A673 (cell line): ENCODE results near the gene TLR1. TPM values are rescaled to one million over a fixed set of nuclear protein-coding genes. Genes with fewer than 3 reads are reported as not detected.
"Not testable (repeated sequence)": the region's sequence is repeated elsewhere in the genome, so short reads cannot be mapped to it uniquely, and the experiment has no call there.

Experiments used
- BruUV-seq: library from RNA; stranded (reverse); fragments of 400-500 nt; replicated peaks from 2 replicates; lab custom pipeline; 2021; lab: Mats Ljungman, UMichigan
- CTCF ChIA-PET: fragments of 300-600 bp; sonication (Branson Sonifier 250); formaldehyde crosslinking; loops from one replicate; lab custom pipeline; 2022; ENCODE audit warnings: antibody characterized with exemption; lab: Charles Lee
- POLR2A ChIA-PET: fragments of 300-600 bp; sonication (Branson Sonifier 250); formaldehyde crosslinking; loops from one replicate; lab custom pipeline; 2022; ENCODE audit warnings: antibody characterized with exemption; ENCODE audit not compliant: low non-redundant PET; lab: Charles Lee
- DNase-seq: peaks from one replicate; pipeline ENCODE4 v3.0.0-alpha.2; 2015; ENCODE audit warnings: low spot score
- H3K27ac ChIP-seq: fragments of 200-600 bp; sonication (generic); 2 replicates; pipeline ENCODE4 v1.5.1; 2016; ENCODE audit warnings: mixed run types, low read depth, mild to moderate bottlenecking, mixed read lengths, antibody characterized with exemption, low read length; ENCODE audit not compliant: poor library complexity, severe bottlenecking
- H3K27me3 ChIP-seq: fragments of 200-600 bp; sonication (generic); replicated peaks from 2 replicates; pipeline ENCODE4 v1.6.1; 2017; ENCODE audit warnings: mixed run types, low read depth, mild to moderate bottlenecking, mixed read lengths, antibody characterized with exemption, low read length; ENCODE audit not compliant: insufficient read depth, poor library complexity
- H3K36me3 ChIP-seq: fragments of 200-600 bp; sonication (generic); 2 replicates; pipeline ENCODE4 v1.6.1; 2016; ENCODE audit warnings: mixed run types, mild to moderate bottlenecking, mixed read lengths, antibody characterized with exemption, low read length; ENCODE audit not compliant: insufficient read depth, poor library complexity, severe bottlenecking
- H3K4me1 ChIP-seq: fragments of 200-600 bp; sonication (generic); 2 replicates; pipeline ENCODE4 v1.6.1; 2017; ENCODE audit warnings: mixed run types, mild to moderate bottlenecking, mixed read lengths, antibody characterized with exemption, low read length; ENCODE audit not compliant: insufficient read depth, poor library complexity, severe bottlenecking
- H3K4me3 ChIP-seq: fragments of 200-600 bp; sonication (generic); 2 replicates; pipeline ENCODE4 v1.5.1; 2016; ENCODE audit warnings: low read depth, mixed run types, mild to moderate bottlenecking, mixed read lengths, low read length; ENCODE audit not compliant: poor library complexity, severe bottlenecking
- H3K9me3 ChIP-seq: fragments of 200-600 bp; sonication (generic); 2 replicates; pipeline ENCODE4 v1.6.1; 2016; ENCODE audit warnings: mixed run types, low read depth, mild to moderate bottlenecking, mixed read lengths, antibody characterized with exemption, low read length; ENCODE audit not compliant: poor library complexity, severe bottlenecking
- CTCF ChIP-seq: fragments of 300-800, 200-600 bp; sonication (generic); conservative IDR thresholded peaks from 2 replicates; pipeline ENCODE4 v1.5.1; 2017; ENCODE audit warnings: low read depth, mild to moderate bottlenecking, antibody characterized with exemption, low read length, moderate library complexity, mixed read lengths
- EZH2 ChIP-seq: fragments of 200-600 bp; sonication (generic); IDR thresholded peaks from 2 replicates; pipeline ENCODE4 v1.6.1; 2017; ENCODE audit warnings: borderline replicate concordance, low read depth, mild to moderate bottlenecking, mixed read lengths, antibody characterized with exemption, low read length; ENCODE audit not compliant: poor library complexity, severe bottlenecking
- intact Hi-C: fragments of 100-400 bp; cut with micrococcal nuclease; formaldehyde crosslinking; loops from one replicate; pipeline ENCODE4 v1.10.0; 2022; ENCODE audit not compliant: unreplicated experiment
- total RNA-seq: library from RNA; stranded (reverse); gene quantifications from 2 replicates; pipeline ENCODE4 v1.2.3, GENCODE V29; 2021

Gene TLR1
- total RNA-seq, 1 experiment from 2014 or later: 0.37 TPM

GRCh38 chr4:38811297-38811696 is 6.7 kb upstream of the TLR1 start:
- Histone ChIP-seq H3K36me3 (no peaks in the 10 kb centered on the region), H3K27ac (no peak overlapping the region), H3K27me3 (peaks cover 3% of the 10 kb centered on the region), H3K9me3 (no peaks in the 10 kb centered on the region), H3K4me3 (no peak overlapping the region), H3K4me1 (no peaks in the 10 kb centered on the region)
- no peak for TF ChIP-seq EZH2
- no peak for TF ChIP-seq CTCF
- POLR2A ChIA-PET: no interaction called here
- intact Hi-C loops: no loop called here
- BruUV-seq: no TSS peak
- no peak for DNase-seq
- CTCF ChIA-PET: no interaction called here

GRCh38 chr4:38807462-38807861 is 2.9 kb upstream of the TLR1 start:
- H3K36me3 ChIP-seq, H3K27me3 ChIP-seq, H3K27ac ChIP-seq, BruUV-seq, H3K9me3 ChIP-seq, DNase-seq, H3K4me1 ChIP-seq, CTCF ChIA-PET, POLR2A ChIA-PET, H3K4me3 ChIP-seq, intact Hi-C loops: not testable (repeated sequence)

GRCh38 chr4:38806251-38806650 is 1.7 kb upstream of the TLR1 start:
- H3K9me3 ChIP-seq, H3K27ac ChIP-seq, H3K4me1 ChIP-seq, DNase-seq, H3K36me3 ChIP-seq, CTCF ChIA-PET, POLR2A ChIA-PET, H3K4me3 ChIP-seq, H3K27me3 ChIP-seq, intact Hi-C loops, BruUV-seq: not testable (repeated sequence)

GRCh38 chr4:38805530-38806145 is 1.0 kb upstream of the TLR1 start:
- Histone ChIP-seq H3K9me3 (no peaks in the 10 kb centered on the region), H3K4me3 (no peak overlapping the region), H3K36me3 (no peaks in the 10 kb centered on the region), H3K27ac (no peak overlapping the region), H3K27me3 (no peaks in the 10 kb centered on the region), H3K4me1 (no peaks in the 10 kb centered on the region)
- POLR2A ChIA-PET: no interaction called here
- CTCF ChIA-PET: no interaction called here
- BruUV-seq: no TSS peak
- TF ChIP-seq EZH2 (no peak), CTCF (no peak)
- no peak for DNase-seq
- intact Hi-C loops: no loop called here
